ENCODE data around the gene NEU4. TPM values are rescaled to one million over a fixed set of nuclear protein-coding genes. Genes with fewer than 3 reads are reported as not detected.
A peak's percentile ranks its signal among the peaks of the same experiment; 100 is the strongest.

The NEU4 gene
- total and polyA plus RNA-seq, 2 of the 4 experiments (the other 2 are of a cell fraction), result not detected

DNA sequence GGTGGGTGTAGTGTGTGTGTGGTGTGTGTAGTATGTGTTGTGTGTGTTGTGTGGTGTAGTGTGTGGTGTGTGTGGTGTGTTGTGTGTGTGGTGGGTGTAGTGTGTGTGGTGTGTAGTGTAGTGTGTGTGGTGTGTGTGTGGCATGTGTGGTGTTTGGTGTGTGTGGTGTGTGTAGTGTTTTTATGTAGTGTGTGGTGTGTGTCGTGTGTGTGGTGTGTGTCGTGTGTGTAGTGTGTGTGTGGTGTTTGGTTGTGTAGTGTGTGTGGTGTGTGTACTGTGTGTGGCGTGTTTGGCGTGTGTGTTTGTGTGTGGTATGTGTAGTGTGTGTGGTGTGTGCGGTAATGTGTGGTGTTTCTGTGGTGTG lies 55.8 kb downstream of the NEU4 start:
- no peak overlapping the region for H3K23ac ChIP-seq (ENCODE audit: low read depth, low read length)
- BruUV-seq (replicated peaks), result no TSS peak
- peak overlapping the region; percentile 96 for H2BK5ac ChIP-seq (ENCODE audit: low read depth, low read length, poor library complexity, severe bottlenecking)
- H3K4me1 ChIP-seq (ENCODE audit: control insufficient read depth, insufficient read depth, low read length), result no peaks in the 10 kb centered on the region; the same call in 1 of the 2 replicates
- ATAC-seq (ENCODE audit: low read depth), result no peak
- H3K4me2 ChIP-seq (ENCODE audit: low read depth, low read length), result no peak overlapping the region
- TF ChIP-seq, protein P1, sequence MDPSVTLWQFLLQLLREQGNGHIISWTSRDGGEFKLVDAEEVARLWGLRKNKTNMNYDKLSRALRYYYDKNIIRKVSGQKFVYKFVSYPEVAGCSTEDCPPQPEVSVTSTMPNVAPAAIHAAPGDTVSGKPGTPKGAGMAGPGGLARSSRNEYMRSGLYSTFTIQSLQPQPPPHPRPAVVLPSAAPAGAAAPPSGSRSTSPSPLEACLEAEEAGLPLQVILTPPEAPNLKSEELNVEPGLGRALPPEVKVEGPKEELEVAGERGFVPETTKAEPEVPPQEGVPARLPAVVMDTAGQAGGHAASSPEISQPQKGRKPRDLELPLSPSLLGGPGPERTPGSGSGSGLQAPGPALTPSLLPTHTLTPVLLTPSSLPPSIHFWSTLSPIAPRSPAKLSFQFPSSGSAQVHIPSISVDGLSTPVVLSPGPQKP (IDR thresholded peaks at IDR 0.05; ENCODE audit: borderline replicate concordance, low read depth, low read length), result no peak
- TF ChIP-seq RFX5 (IDR thresholded peaks at IDR 0.05; ENCODE audit: low read depth, low read length) (no peak), RCOR1 (IDR thresholded peaks at IDR 0.05; ENCODE audit: insufficient replicate concordance, low read length) (no peak), CHD1 (IDR thresholded peaks at IDR 0.05; ENCODE audit: low read depth, low read length) (no peak), NFE2L2 (IDR thresholded peaks at IDR 0.05; ENCODE audit: low read depth, low read length) (no peak), FOS (IDR thresholded peaks at IDR 0.05; ENCODE audit: low read depth, low read length) (no peak)
- H4K20me1 ChIP-seq (ENCODE audit: insufficient read depth, low read length), result peaks cover 5% of the 10 kb centered on the region
- WGBS, 2 experiments (ENCODE audit: extremely low coverage in 2 of 2, insufficient read length in 1 of 2), result 92 to 100% methylated on average over 1 to 5 of the region's 5 CpGs
- no peak overlapping the region; the same call in 1 of the 2 replicates for H2AK5ac ChIP-seq (ENCODE audit: low read depth, low read length)
- no peak overlapping the region for H3K56ac ChIP-seq (ENCODE audit: extremely low read depth, insufficient read depth, low read length)
- H3K9me3 ChIP-seq (ENCODE audit: control insufficient read depth, insufficient read depth, low read length), result no peaks in the 10 kb centered on the region
- H3K79me1 ChIP-seq (ENCODE audit: low read depth in 1 of 2, low read length in 2 of 2), result no peaks in the 10 kb centered on the region
- no peak overlapping the region for H4K91ac ChIP-seq (ENCODE audit: insufficient read depth, low read depth, low read length)
- no peak overlapping the region for H3K4me3 ChIP-seq (ENCODE audit: insufficient read depth, low read depth, low read length)
- in situ Hi-C loops (cut with MboI; ENCODE audit: low sequenced_read_pairs) (no loop called here), dilution Hi-C loops (cut with HindIII; ENCODE audit: low sequenced_read_pairs, unreplicated experiment) (no loop called here), intact Hi-C loops (cut with micrococcal nuclease) (no loop called here)
- no peak overlapping the region for H3K18ac ChIP-seq (ENCODE audit: low read depth, low read length)
- CTCF ChIA-PET, result no interaction called here
- H3K4ac ChIP-seq (ENCODE audit: low read depth, low read length), result no peak overlapping the region
- peak overlapping the region; percentile 14 for H2AFZ ChIP-seq (replicated peaks; ENCODE audit: low read length, poor library complexity)
- no peak overlapping the region for H2BK15ac ChIP-seq (ENCODE audit: low read depth, low read length)
- H2BK20ac ChIP-seq (ENCODE audit: low read depth, low read length), result no peak overlapping the region
- no peak overlapping the region for H2BK120ac ChIP-seq (ENCODE audit: low read depth, low read length)
- DNase-seq, result no peak
- H3K14ac ChIP-seq (replicated peaks; ENCODE audit: low read depth, low read length), result peak overlapping the region; percentile 45; the same call in 1 of the 2 replicates
- no peak overlapping the region for H4K8ac ChIP-seq (ENCODE audit: low read depth in 2 of 2, low read length in 2 of 2)
- no peak overlapping the region for H2AK9ac ChIP-seq (replicated peaks; ENCODE audit: low read depth, low read length, poor library complexity)
- no peaks in the 10 kb centered on the region for H3K36me3 ChIP-seq (ENCODE audit: control insufficient read depth, insufficient read depth, low read length)
- H3K9me1 ChIP-seq (ENCODE audit: insufficient read depth, low read length), result peaks cover 19% of the 10 kb centered on the region
- H4K5ac ChIP-seq (ENCODE audit: low read depth, low read length), result no peak overlapping the region
- H3K27me3 ChIP-seq (ENCODE audit: control insufficient read depth, insufficient read depth, low read length), result peaks cover 41% of the 10 kb centered on the region
- POLR2A ChIA-PET (ENCODE audit: unreplicated experiment), result no interaction called here
- no peak overlapping the region for H3K9ac ChIP-seq (ENCODE audit: low read depth, low read length)
- H3K27ac ChIP-seq (ENCODE audit: insufficient read depth, low read length), result no peak overlapping the region
